Measurements from ENCODE around the gene ACAD9.

GRCh38 chr3:128906804-128907525 is 27.5 kb downstream of the ACAD9 start:
- TF ChIP-seq POLR2A (IDR thresholded peaks at IDR 0.05): no peak
- TF ChIP-seq POLR2AphosphoS5 (IDR thresholded peaks at IDR 0.05): no peak
- TF ChIP-seq, protein P1, sequence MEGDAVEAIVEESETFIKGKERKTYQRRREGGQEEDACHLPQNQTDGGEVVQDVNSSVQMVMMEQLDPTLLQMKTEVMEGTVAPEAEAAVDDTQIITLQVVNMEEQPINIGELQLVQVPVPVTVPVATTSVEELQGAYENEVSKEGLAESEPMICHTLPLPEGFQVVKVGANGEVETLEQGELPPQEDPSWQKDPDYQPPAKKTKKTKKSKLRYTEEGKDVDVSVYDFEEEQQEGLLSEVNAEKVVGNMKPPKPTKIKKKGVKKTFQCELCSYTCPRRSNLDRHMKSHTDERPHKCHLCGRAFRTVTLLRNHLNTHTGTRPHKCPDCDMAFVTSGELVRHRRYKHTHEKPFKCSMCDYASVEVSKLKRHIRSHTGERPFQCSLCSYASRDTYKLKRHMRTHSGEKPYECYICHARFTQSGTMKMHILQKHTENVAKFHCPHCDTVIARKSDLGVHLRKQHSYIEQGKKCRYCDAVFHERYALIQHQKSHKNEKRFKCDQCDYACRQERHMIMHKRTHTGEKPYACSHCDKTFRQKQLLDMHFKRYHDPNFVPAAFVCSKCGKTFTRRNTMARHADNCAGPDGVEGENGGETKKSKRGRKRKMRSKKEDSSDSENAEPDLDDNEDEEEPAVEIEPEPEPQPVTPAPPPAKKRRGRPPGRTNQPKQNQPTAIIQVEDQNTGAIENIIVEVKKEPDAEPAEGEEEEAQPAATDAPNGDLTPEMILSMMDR (IDR thresholded peaks at IDR 0.05): no peak
